Activated CD4-positive, alpha-beta T cell treated with anti-CD3 and anti-CD28 coated beads for 24 hours (primary cell): Measurements from ENCODE around the gene LDB1.

Source experiments
- DNase-seq, 2 donors: peaks; one replicate each; pipeline ENCODE4 v3.0.0-alpha.2; 2020; ENCODE audit warnings: low read depth in 2 of 2

LDB1 gene

DNA sequence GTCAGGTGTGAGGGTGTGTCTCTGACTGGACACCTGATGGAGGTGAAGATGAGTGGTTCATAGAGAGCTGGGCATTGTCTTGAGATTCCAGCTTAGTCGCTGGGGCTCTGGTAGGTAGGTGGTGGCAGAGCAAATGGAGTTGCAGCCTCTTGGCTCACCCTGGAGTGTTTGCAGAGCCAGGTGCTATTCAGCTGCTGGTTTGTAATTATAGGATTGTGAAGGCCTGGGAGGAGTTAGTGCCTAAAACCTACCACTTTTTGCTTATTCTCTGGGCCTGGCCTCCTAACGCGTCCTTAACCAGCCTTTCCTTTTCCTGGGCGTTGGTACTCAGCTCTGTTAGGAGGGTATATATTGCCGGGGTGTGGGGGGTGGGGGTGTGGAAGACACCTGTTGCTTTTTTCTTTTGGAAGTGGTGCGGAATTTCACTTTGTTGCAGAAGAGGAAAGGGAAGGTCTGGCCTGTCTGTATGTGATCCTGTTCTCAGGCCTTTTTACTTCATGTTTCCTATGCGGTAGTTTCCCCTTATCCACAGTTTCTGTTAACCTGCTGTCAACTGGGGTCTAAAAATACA, 15.9 kb upstream of the LDB1 start:
- DNase-seq = no peak

DNA sequence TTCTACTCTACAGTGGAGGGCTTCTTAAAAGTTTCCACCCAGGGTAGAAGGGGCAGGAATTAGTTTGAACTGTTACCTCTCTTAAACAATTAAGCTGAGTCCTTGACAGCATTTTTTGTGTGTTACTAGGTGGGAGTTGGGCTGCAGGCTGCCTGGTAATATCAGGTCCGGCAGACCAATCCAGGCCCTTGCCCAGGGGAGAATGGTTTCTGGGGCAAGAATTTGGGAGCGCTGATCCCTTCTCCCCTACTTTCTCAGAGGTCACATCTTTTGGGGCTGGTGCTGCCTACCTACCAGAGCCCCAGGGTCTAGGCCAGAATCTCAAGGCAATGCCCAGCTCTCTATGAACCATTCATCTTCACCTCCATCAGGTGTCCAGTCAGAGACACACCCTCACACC, 14.2 kb upstream of the LDB1 start:
- DNase-seq = no peak

DNA sequence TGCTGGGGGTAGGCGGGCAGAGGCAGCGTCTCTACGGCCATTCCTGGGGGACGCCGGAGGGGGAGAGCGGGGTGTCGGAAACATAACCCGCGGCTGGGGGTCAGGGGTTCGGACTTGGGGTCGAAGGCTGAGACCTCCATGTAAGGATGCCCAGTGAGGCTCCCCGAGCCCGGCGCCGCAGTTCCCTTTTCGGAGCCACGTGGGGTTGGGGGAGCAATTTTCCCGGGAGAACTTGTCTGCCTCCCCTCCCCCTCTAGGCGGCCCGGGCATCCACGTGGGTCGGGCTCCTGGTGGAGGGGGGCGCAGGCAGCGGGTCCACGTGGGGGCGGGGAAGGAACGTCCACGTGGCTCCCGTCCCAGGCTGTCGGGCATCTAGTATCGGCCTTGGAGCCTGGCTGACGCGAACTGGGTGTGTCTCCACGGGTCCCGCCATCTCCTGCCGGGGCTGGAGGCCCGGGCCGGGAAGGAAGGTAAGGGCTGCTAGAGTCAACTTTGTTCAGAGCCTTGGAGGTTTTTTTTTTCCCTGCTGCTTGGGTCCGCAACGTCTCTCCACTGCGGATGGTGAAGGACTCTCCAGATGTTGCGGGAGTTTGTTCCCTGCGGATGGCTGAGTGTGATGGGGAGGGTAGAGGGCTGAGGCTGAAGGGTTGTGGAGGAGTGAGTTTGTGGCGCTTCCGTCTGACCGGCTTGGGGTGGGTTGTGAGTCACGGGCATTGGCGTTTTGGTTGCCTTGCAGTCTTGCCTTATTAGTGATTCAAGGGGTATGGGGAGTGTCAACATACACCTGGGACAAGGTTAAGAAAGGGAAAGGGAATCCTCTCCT, 13.4 kb upstream of the LDB1 start:
- peak; percentile 46 to 57 for DNase-seq

GRCh38 chr10:102132563-102133372, 12.6 kb upstream of the LDB1 start, which contains the start of gene PPRC1:
PPRC1 (plus strand) TSS chr10:102133040; CDS start chr10:102133069, 29 bp downstream.
- peak; percentile 92 to 96 for DNase-seq

GRCh38 chr10:102132193-102132562, 12.0 kb upstream of the LDB1 start:
- DNase-seq = no peak

DNA sequence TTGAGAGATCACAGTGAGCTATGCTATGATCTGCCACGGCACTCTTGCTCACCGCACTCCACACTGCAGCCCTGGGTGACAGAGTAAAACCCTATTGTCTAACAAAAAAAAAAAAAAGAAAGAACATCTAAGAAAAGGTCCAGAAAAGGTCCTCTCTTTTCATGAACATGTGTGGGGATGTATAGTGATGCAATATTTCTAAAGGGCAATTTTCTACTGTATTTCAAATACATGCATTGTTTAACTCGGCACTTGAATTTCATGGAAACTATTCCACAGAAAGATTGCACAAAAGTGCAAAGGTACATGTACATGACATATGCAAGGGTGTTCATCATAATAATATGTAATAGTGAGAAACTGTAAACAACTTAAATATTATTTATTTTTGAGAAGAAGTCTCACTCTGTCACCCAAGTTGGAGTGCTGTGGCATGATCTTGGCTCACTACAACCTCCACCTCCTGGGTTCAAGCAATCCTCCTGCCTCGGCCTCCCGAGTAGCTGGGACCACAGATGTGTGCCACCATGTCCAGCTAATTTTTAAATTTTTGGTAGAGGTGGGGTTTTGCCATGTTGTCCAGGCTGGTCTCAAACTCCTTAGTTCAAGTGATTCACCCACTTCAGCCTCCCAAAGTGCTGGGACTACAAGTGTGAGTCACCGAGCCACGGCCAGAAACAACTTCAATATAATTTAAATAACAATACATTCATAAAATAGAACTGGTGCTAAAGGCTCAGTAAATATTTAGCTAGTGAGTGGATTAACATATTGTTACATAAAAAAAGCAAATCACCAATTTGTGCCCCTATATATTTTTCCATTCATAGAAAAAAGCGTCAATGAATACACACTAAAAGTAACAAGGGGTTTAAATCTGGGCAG, 11.4 kb upstream of the LDB1 start:
- no peak for DNase-seq

GRCh38 chr10:102123223-102123622, 3.1 kb upstream of the LDB1 start:
- no peak for DNase-seq

DNA sequence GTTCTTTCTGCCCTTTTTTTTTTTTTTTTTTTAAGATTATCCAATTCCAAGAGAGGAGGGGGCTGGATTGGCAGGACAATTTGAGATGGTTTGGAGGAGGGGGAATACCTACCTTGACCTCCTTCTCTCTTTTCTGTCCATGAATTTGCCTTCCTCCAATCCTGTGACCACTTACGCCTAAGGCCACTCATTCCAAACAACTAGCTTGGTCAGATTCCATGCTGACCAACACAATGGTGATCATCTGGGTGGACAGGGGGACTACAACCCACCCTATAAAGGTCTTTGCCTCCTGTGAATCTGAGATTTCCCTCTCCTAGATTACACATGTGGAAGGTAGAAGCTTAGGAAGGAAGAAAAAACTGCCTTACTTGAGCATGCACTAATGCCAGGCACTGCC, 2.3 kb upstream of the LDB1 start:
- no peak for DNase-seq

DNA sequence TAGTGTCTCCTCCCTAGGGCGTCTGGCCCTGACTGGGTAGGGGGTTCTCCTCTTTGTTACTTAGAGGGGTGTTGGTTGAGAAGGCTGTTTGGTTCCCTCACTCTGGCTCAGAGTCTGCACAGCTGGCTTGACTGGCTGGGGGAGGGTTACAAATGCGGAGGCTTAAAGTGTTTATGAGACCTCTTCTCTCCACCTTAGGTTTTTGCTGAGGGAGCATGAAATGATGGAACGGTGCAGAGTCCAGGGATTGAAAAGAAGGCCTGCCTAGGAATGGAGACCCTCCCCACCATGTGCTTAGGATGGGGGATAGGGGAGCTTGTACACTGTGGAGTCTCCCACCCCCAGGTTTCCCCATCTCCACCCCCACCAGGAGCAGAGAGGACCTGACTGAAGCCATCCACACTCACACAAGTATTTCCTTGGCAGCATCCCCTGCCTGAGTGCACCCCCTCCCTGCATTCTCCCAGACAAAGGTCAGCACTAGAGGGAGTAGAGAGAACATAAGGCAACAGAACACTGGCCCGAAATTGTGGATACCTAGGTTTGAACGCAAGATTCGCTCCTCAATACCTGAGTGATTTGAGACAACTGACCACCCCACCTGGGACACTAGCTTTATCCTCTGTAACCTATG, 1.7 kb upstream of the LDB1 start:
- DNase-seq = no peak

GRCh38 chr10:102120991-102121738, 997 bp upstream of the LDB1 start:
- DNase-seq = no peak

DNA sequence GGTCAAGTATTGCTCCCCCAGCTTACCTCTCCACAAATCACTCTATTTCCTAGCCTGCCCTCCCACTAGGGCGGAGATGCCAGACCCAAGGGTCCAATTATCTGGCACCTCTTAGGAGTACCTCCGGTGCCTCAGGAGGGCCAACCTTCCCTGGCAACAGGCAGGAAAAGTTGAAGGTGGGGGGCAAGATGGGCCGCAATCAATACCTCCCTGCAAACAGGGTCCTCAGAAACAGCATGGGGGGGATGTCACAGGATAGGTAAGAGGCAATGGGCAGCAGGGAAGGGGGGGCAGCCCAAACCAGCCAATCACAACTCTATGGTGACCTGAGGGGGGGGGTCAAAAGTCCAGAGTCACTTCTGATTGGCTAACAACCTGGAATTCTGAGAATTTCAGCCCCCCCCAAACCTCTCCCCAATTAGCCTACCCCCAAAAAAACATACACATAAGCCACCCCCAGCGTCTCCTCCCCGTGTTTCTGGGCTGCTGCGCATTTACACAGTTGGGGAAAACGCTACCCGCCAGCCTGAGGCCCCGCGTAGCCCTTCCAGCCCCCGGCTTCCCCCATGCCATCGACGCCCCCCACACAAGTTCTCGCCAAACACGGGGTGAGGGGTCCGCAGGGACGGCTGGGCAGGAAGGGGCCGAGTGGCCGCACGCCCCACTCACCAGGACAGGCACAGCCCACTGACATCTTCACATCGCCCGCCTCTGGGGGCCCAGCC, 589 bp downstream of the LDB1 start:
- DNase-seq = peak in 1 of 2 donors; percentile 37

GRCh38 chr10:102118867-102119266, 1.3 kb downstream of the LDB1 start:
- no peak for DNase-seq

- DNase-seq = peak; percentile 40 to 43
Measured at GRCh38 chr10:102117391-102118159, 2.6 kb downstream of the LDB1 start.

GRCh38 chr10:102116656-102117055, 3.5 kb downstream of the LDB1 start:
- DNase-seq = no peak

DNA sequence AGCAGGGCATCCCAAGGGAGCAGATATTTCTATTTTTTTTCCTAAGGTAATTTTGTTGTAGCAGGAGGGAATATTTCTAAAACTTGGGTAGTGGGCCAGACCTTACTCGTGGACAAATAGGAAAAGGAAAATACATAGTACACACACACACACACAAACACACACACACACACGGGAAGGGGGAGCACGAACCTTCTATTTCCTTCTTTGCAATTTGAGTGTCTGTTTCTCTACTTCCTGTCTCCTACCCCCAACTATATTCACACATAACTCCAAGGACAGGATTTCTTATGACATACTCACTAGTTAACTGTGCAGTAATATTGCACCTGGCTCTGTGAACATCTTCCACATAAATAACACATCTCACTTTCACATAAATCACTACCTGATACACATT, 4.4 kb downstream of the LDB1 start:
- DNase-seq = no peak

GRCh38 chr10:102114861-102115618, 5.1 kb downstream of the LDB1 start:
- peak; percentile 83 to 88 for DNase-seq

DNA sequence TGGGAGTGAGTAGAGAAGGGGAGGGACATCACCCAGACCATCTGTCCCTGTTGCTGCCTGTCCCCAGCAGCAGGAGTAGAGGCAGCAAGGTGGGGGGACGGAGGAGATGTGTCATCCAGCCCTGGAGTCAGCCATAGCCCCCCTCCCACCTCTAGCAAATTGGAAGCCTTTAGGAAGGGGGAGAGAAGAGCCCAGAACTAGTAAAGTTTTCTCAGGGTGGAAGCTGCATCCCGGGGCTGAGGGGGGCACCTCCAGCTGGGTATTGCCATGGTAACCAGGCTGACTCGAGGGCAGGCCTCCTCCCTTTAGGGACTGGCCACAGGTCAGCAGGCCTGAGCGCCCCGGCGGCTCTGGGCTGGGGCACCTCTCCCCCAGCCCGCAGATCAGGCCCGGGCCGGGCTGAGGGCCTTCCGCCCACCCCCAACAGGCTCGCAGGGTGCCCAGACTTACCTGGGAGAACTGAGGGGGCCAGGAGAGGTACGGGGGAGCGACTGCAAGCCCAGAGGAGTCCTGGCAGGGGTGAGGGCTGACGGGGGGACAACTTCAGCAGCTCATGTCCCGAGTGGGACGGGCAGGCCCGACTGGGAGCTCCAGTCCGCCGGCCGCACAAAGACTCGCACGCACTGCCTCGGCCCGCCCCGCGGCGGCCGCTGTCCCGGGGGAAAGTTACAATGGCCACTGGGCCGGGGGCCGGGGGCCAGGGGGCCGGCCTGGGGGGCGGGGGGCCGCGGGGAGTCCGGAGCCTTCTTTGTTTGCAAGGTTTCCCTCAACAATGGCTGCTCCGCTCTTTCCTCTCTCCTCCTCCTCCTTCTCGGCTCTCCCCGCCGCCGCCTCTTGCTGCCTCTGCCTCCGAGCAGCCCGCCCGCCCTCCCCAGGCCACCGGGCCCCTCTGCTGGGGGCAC, 6.0 kb downstream of the LDB1 start:
- DNase-seq = no peak
